Mesothelial cell of epicardium (in vitro differentiated cells): ENCODE data around the gene GRIN2A. TPM values are rescaled to one million over a fixed set of nuclear protein-coding genes. Genes with fewer than 3 reads are reported as not detected.
A peak's percentile ranks its signal among the peaks of the same experiment; 100 is the strongest.

Experiments used
- DNase-seq, 2 experiments: peaks; one replicate each; pipeline ENCODE4 v3.0.0; 2021; ENCODE audit warnings: low spot score in 2 of 2; ENCODE audit not compliant: unreplicated experiment in 2 of 2
- H3K27ac Mint-ChIP-seq: 2 replicates; pipeline ENCODE4 v1.8.0; 2021; ENCODE audit warnings: mixed read lengths
- H3K27me3 Mint-ChIP-seq: 2 replicates; pipeline ENCODE4 v1.8.0; 2021; ENCODE audit warnings: low read depth, mixed read lengths
- H3K36me3 Mint-ChIP-seq: 2 replicates; pipeline ENCODE4 v1.8.0; 2021; ENCODE audit warnings: mixed read lengths
- H3K4me1 Mint-ChIP-seq: 2 replicates; pipeline ENCODE4 v1.8.0; 2021; ENCODE audit warnings: mixed read lengths
- H3K4me3 Mint-ChIP-seq: 2 replicates; pipeline ENCODE4 v1.8.0; 2021; ENCODE audit warnings: mild to moderate bottlenecking, moderate library complexity, mixed read lengths
- H3K9me3 Mint-ChIP-seq: 2 replicates; pipeline ENCODE4 v1.8.0; 2021; ENCODE audit warnings: mixed read lengths
- CTCF ChIP-seq: fragments of 200-600 bp; sonication (generic); IDR thresholded peaks from one replicate; pipeline ENCODE4 v1.5.0; 2021; ENCODE audit warnings: antibody characterized with exemption; ENCODE audit not compliant: unreplicated experiment
- total RNA-seq: library from RNA; stranded (reverse); gene quantifications from 3 replicates; pipeline ENCODE4 v1.2.1, GENCODE V29; 2021

GRIN2A gene
- total RNA-seq, 1 donor from 2014 or later, result 4.9 TPM

- Mint-ChIP-seq H3K36me3 (no peaks in the 10 kb centered on the region), H3K9me3 (peaks cover 4% of the 10 kb centered on the region), H3K27me3 (peaks cover 57% of the 10 kb centered on the region), H3K27ac (no peak overlapping the region), H3K4me1 (no peaks in the 10 kb centered on the region), H3K4me3 (no peak overlapping the region)
- DNase-seq, result no peak
- TF ChIP-seq CTCF, result no peak
Observed at GRCh38 chr16:9957002-9957401, 225.2 kb downstream of the GRIN2A start.

- H3K27me3 Mint-ChIP-seq, result peaks cover 55% of the 10 kb centered on the region
- no peaks in the 10 kb centered on the region for H3K9me3 Mint-ChIP-seq
- no peak overlapping the region for H3K27ac Mint-ChIP-seq
- TF ChIP-seq CTCF, result no peak
- no peak for DNase-seq
- H3K4me3 Mint-ChIP-seq, result no peak overlapping the region
- H3K4me1 Mint-ChIP-seq, result peaks cover 7% of the 10 kb centered on the region
- no peaks in the 10 kb centered on the region for H3K36me3 Mint-ChIP-seq
Observed at GRCh38 chr16:9955677-9956076, 226.6 kb downstream of the GRIN2A start.

- Mint-ChIP-seq H3K9me3 (no peaks in the 10 kb centered on the region), H3K36me3 (no peaks in the 10 kb centered on the region), H3K4me3 (no peak overlapping the region), H3K4me1 (peaks cover 21% of the 10 kb centered on the region), H3K27me3 (peaks cover 52% of the 10 kb centered on the region), H3K27ac (no peak overlapping the region)
- no peak for TF ChIP-seq CTCF
- no peak for DNase-seq
Observed at GRCh38 chr16:9953908-9954570, 228.2 kb downstream of the GRIN2A start.

- Mint-ChIP-seq H3K4me1 (peaks cover 21% of the 10 kb centered on the region), H3K27ac (peak overlapping the region; percentile 86), H3K27me3 (peaks cover 22% of the 10 kb centered on the region), H3K9me3 (no peaks in the 10 kb centered on the region), H3K36me3 (no peaks in the 10 kb centered on the region), H3K4me3 (no peak overlapping the region)
- DNase-seq, result no peak
- no peak for TF ChIP-seq CTCF
Observed at GRCh38 chr16:9950658-9951057, 231.6 kb downstream of the GRIN2A start.

GRCh38 chr16:9949396-9949795 is 232.8 kb downstream of the GRIN2A start:
- Mint-ChIP-seq H3K4me1 (peaks cover 21% of the 10 kb centered on the region), H3K27me3 (peaks cover 18% of the 10 kb centered on the region), H3K27ac (no peak overlapping the region), H3K4me3 (no peak overlapping the region), H3K9me3 (no peaks in the 10 kb centered on the region), H3K36me3 (no peaks in the 10 kb centered on the region)
- no peak for TF ChIP-seq CTCF
- DNase-seq, result no peak
